Brain microvascular endothelial cell (primary cell): ENCODE measurements around the gene TBC1D4.
A peak's percentile ranks its signal among the peaks of the same experiment; 100 is the strongest.
"Not testable (repeated sequence)": the region's sequence is repeated elsewhere in the genome, so short reads cannot be mapped to it uniquely, and the experiment has no call there.

Experiments used
- DNase-seq: peaks from one replicate; pipeline ENCODE4 v3.0.0-alpha.2; 2020
- H3K27ac ChIP-seq: fragments of 250-450 bp; sonication (Bioruptor Pico); 2 replicates; pipeline ENCODE4 v1.5.1; 2020; ENCODE audit warnings: mild to moderate bottlenecking, moderate library complexity
- H3K27me3 ChIP-seq: fragments of 250-450 bp; sonication (Bioruptor Pico); replicated peaks from 2 replicates; pipeline ENCODE4 v1.5.1; 2020; ENCODE audit warnings: mild to moderate bottlenecking
- H3K36me3 ChIP-seq: fragments of 250-450 bp; sonication (Bioruptor Pico); replicated peaks from 2 replicates; pipeline ENCODE4 v1.5.1; 2020; ENCODE audit warnings: mild to moderate bottlenecking
- H3K4me3 ChIP-seq: 2 replicates; pipeline ENCODE4 v1.5.1; 2011; ENCODE audit warnings: low read depth, mild to moderate bottlenecking, control low read depth, low read length, moderate library complexity
- in situ Hi-C: cut with HindIII; loops from 2 replicates; pipeline ENCODE4 v1.10.0; 2017; ENCODE audit warnings: low sequenced_read_pairs, low pct_ligation_motif_present
- TF ChIP-seq, protein P1 (sequence below): IDR thresholded peaks from 2 replicates; pipeline ENCODE4 v1.5.1; 2011; ENCODE audit warnings: low read depth, mild to moderate bottlenecking, moderate library complexity, low read length, control low read depth, inconsistent platforms; ENCODE audit errors: missing control alignments

The TBC1D4 gene

GRCh38 chr13:75357576-75358289 is 124.2 kb downstream of the TBC1D4 start:
- H3K27ac ChIP-seq = no peak overlapping the region
- in situ Hi-C loops = no loop called here
- peak; percentile 75 for DNase-seq
- no peaks in the 10 kb centered on the region for H3K27me3 ChIP-seq
- no peak overlapping the region for H3K4me3 ChIP-seq
- TF ChIP-seq, protein P1, sequence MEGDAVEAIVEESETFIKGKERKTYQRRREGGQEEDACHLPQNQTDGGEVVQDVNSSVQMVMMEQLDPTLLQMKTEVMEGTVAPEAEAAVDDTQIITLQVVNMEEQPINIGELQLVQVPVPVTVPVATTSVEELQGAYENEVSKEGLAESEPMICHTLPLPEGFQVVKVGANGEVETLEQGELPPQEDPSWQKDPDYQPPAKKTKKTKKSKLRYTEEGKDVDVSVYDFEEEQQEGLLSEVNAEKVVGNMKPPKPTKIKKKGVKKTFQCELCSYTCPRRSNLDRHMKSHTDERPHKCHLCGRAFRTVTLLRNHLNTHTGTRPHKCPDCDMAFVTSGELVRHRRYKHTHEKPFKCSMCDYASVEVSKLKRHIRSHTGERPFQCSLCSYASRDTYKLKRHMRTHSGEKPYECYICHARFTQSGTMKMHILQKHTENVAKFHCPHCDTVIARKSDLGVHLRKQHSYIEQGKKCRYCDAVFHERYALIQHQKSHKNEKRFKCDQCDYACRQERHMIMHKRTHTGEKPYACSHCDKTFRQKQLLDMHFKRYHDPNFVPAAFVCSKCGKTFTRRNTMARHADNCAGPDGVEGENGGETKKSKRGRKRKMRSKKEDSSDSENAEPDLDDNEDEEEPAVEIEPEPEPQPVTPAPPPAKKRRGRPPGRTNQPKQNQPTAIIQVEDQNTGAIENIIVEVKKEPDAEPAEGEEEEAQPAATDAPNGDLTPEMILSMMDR = peak; percentile 80
- H3K36me3 ChIP-seq = no peaks in the 10 kb centered on the region

GRCh38 chr13:75356421-75356820 is 125.5 kb downstream of the TBC1D4 start:
- peak; percentile 35 for DNase-seq
- in situ Hi-C loops = no loop called here
- Histone ChIP-seq H3K27me3 (no peaks in the 10 kb centered on the region), H3K27ac (no peak overlapping the region), H3K36me3 (no peaks in the 10 kb centered on the region), H3K4me3 (no peak overlapping the region)
- TF ChIP-seq, protein P1 = no peak

DNA sequence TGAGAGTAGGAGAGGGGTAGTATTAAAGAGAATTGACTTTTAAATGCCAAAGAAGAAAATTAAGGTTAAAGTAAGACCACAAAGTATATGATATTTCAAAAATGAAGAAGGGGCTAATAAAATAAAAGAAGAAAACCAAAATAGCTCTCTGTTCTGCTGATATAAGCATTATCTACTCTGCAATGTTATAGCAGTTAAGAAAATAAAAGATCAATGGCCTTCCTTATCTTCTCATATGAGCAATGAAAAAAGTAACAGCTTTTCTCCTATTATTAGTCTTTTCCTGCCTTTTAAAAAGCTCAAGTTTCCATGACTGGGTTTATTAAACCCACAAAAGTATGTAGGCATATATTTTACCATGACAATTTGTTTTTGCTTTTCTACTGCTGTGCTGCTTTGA is 126.4 kb downstream of the TBC1D4 start:
- H3K36me3 ChIP-seq = no peaks in the 10 kb centered on the region
- in situ Hi-C loops = no loop called here
- TF ChIP-seq, protein P1 = no peak

GRCh38 chr13:75353781-75354193 is 128.2 kb downstream of the TBC1D4 start:
- Histone ChIP-seq H3K36me3 (no peaks in the 10 kb centered on the region), H3K27ac (no peak overlapping the region), H3K4me3 (no peak overlapping the region), H3K27me3 (no peaks in the 10 kb centered on the region)
- TF ChIP-seq, protein P1 = no peak
- DNase-seq = no peak
- in situ Hi-C loops = no loop called here

More for the DNA sequence above, 126.4 kb downstream of the TBC1D4 start:
- no peak for DNase-seq
- H3K27me3 ChIP-seq = no peaks in the 10 kb centered on the region
- H3K4me3 ChIP-seq = no peak overlapping the region
- no peak overlapping the region for H3K27ac ChIP-seq

- H3K36me3 ChIP-seq = no peaks in the 10 kb centered on the region
- TF ChIP-seq, protein P1 = no peak
- no peak overlapping the region for H3K27ac ChIP-seq
- in situ Hi-C loops = no loop called here
- DNase-seq = no peak
- no peak overlapping the region for H3K4me3 ChIP-seq
- H3K27me3 ChIP-seq = no peaks in the 10 kb centered on the region
Observed at GRCh38 chr13:75352641-75353327, 129.2 kb downstream of the TBC1D4 start.

- H3K27ac ChIP-seq, H3K4me3 ChIP-seq, in situ Hi-C loops, DNase-seq, H3K36me3 ChIP-seq, H3K27me3 ChIP-seq: not testable (repeated sequence)
Observed at GRCh38 chr13:75351538-75351937, 130.4 kb downstream of the TBC1D4 start.
